Measurements from ENCODE around the gene CMTM2.

- TF ChIP-seq CTCF (IDR thresholded peaks at IDR 0.05; ENCODE audit: insufficient read depth, low read depth, low read length) = no peak
- TF ChIP-seq EZH2 (IDR thresholded peaks at IDR 0.05; ENCODE audit: insufficient read depth, low read length) = no peak
These were observed 2.1 kb downstream of the CMTM2 start for GRCh38 chr16:66581246-66581952.
